DMS79 (cell line): ENCODE measurements around the gene GCLC.
"Not testable (repeated sequence)": the region's sequence is repeated elsewhere in the genome, so short reads cannot be mapped to it uniquely, and the experiment has no call there.

Source experiments
- DNase-seq: peaks from one replicate; lab custom pipeline; 2025; lab: John Stamatoyannopoulos, UW

Gene GCLC

GRCh38 chr6:53556986-53557715 is 12.2 kb upstream of the GCLC start:
- DNase-seq: no peak

GRCh38 chr6:53553600-53553999 is 8.7 kb upstream of the GCLC start:
- not testable (repeated sequence) for DNase-seq

- not testable (repeated sequence) for DNase-seq
These were observed 6.8 kb upstream of the GCLC start for GRCh38 chr6:53551681-53552080.

GRCh38 chr6:53547811-53548496 is 3.1 kb upstream of the GCLC start:
- peak; percentile 77 for DNase-seq

- no peak for DNase-seq
These were observed 2.4 kb upstream of the GCLC start for GRCh38 chr6:53547166-53547810.

- no peak for DNase-seq
These were observed 1.4 kb upstream of the GCLC start for GRCh38 chr6:53546281-53546680.

- no peak for DNase-seq
These were observed 758 bp downstream of the GCLC start for GRCh38 chr6:53544217-53544469.

GRCh38 chr6:53543359-53544216 is 1.3 kb downstream of the GCLC start:
- DNase-seq: no peak

- DNase-seq: no peak
These were observed 3.0 kb downstream of the GCLC start for GRCh38 chr6:53541900-53542299.

- DNase-seq: no peak
These were observed 4.7 kb downstream of the GCLC start for GRCh38 chr6:53540129-53540692.

GRCh38 chr6:53539561-53539960 is 5.3 kb downstream of the GCLC start:
- DNase-seq: no peak

- no peak for DNase-seq
These were observed 8.3 kb downstream of the GCLC start for GRCh38 chr6:53536561-53536960.

GRCh38 chr6:53532942-53533341 is 12.0 kb downstream of the GCLC start:
- DNase-seq: no peak

- DNase-seq: no peak
These were observed 12.7 kb downstream of the GCLC start for GRCh38 chr6:53532061-53532797.

GRCh38 chr6:53530780-53531386 is 14.0 kb downstream of the GCLC start:
- no peak for DNase-seq

GRCh38 chr6:53530346-53530745 is 14.6 kb downstream of the GCLC start:
- DNase-seq: no peak

GRCh38 chr6:53529324-53530036 is 15.4 kb downstream of the GCLC start:
- DNase-seq: no peak

- no peak for DNase-seq
These were observed 16.8 kb downstream of the GCLC start for GRCh38 chr6:53528107-53528506.

- no peak for DNase-seq
These were observed 17.6 kb downstream of the GCLC start for GRCh38 chr6:53527249-53527765.

- DNase-seq: no peak
These were observed 18.9 kb downstream of the GCLC start for GRCh38 chr6:53526000-53526399.
